Prostate gland (tissue), 2 donors: ENCODE data around the gene TSGA10IP. TPM values are rescaled to one million over a fixed set of nuclear protein-coding genes. Genes with fewer than 3 reads are reported as not detected.

Source experiments
- DNase-seq: peaks from one replicate; pipeline ENCODE4 v3.0.0-alpha.2; 2019; ENCODE audit warnings: low spot score
- H3K27ac ChIP-seq, 2 donors: fragments of 200-600 bp; sonication (generic); 2 replicates each; pipeline ENCODE4 v1.5.1; 2017 to 2019
- H3K27me3 ChIP-seq: fragments of 200-600 bp; sonication (generic); replicated peaks from 2 replicates; pipeline ENCODE4 v1.5.1; 2019; ENCODE audit not compliant: insufficient read depth
- H3K36me3 ChIP-seq, 2 donors: fragments of 200-600 bp; sonication (generic); 1 replicate in 1 of 2; 2 replicates in 1 of 2; pipeline versions ENCODE4 v1.5.1 to v1.8.1; 2017 to 2019
- H3K4me1 ChIP-seq: fragments of 200-600 bp; sonication (generic); replicated peaks from 2 replicates; pipeline ENCODE4 v1.5.1; 2019
- H3K4me3 ChIP-seq, 2 donors: fragments of 200-600 bp; sonication (generic); 2 replicates each; pipeline ENCODE4 v1.5.1; 2017 to 2019
- H3K9me3 ChIP-seq: fragments of 200-600 bp; sonication (generic); 2 replicates; pipeline ENCODE4 v1.5.1; 2017
- CTCF ChIP-seq, 4 experiments: fragments of 200-600 bp in 2 of 4; fragments of 450-650 bp in 2 of 4; sonication (generic) in 2 of 4; IDR thresholded peaks; 1 replicate in 3 of 4; 2 replicates in 1 of 4; pipeline ENCODE4 v1.5.1; 2016 to 2019; ENCODE audit warnings: antibody characterized with exemption in 4 of 4, mild to moderate bottlenecking in 2 of 4, moderate library complexity in 2 of 4
- POLR2A ChIP-seq: fragments of 450-650 bp; IDR thresholded peaks from one replicate; pipeline ENCODE4 v1.6.1; 2016; ENCODE audit warnings: antibody characterized with exemption, mild to moderate bottlenecking
- POLR2AphosphoS5 ChIP-seq: sonication (generic); formaldehyde crosslinking; IDR thresholded peaks from one replicate; pipeline ENCODE4 v1.6.1; 2017; ENCODE audit warnings: antibody characterized with exemption
- WGBS: methylation state at CpG from one replicate; pipeline ENCODE4 v1.1.5; 2018; 5-methylcytosine and 5-hydroxymethylcytosine counted together
- intact Hi-C: fragments of 100-400 bp; cut with DNase I; formaldehyde crosslinking; loops from one replicate; pipeline ENCODE4 v1.14.2; 2022
- total RNA-seq, 2 donors: library from RNA; depleted of rRNA; stranded (reverse); fragments of >200 nt; gene quantifications; one replicate each; pipeline ENCODE4 v1.1.0, GENCODE V29; 2016

TSGA10IP gene
- total RNA-seq, 2 donors from 2014 or later = 0.68 TPM; not detected in 1

GRCh38 chr11:65937766-65938165 lies 7.5 kb upstream of the TSGA10IP start:
- intact Hi-C loops = no loop called here
- H3K36me3 ChIP-seq = no peaks in the 10 kb centered on the region
- H3K9me3 ChIP-seq = no peaks in the 10 kb centered on the region
- no peak for TF ChIP-seq CTCF (IDR thresholded peaks at IDR 0.05)
- no peak for TF ChIP-seq POLR2A
- TF ChIP-seq POLR2AphosphoS5 = no peak
- H3K27me3 ChIP-seq = no peaks in the 10 kb centered on the region
- no peaks in the 10 kb centered on the region for H3K4me1 ChIP-seq
- WGBS = 33% methylated on average over 4 of the region's 4 CpGs
- H3K27ac ChIP-seq = no peak overlapping the region
- H3K4me3 ChIP-seq = no peak overlapping the region
- DNase-seq = no peak

GRCh38 chr11:65941720-65942310 lies 3.5 kb upstream of the TSGA10IP start:
- Histone ChIP-seq H3K4me1 (no peaks in the 10 kb centered on the region), H3K9me3 (no peaks in the 10 kb centered on the region), H3K4me3 (no peak overlapping the region), H3K27ac (no peak overlapping the region), H3K36me3 (no peaks in the 10 kb centered on the region), H3K27me3 (no peaks in the 10 kb centered on the region)
- no peak for DNase-seq
- no peak for TF ChIP-seq CTCF (IDR thresholded peaks at IDR 0.05)
- no peak for TF ChIP-seq POLR2A
- no peak for TF ChIP-seq POLR2AphosphoS5
- intact Hi-C loops = no loop called here
- WGBS = 70% methylated on average over 9 of the region's 9 CpGs

DNA sequence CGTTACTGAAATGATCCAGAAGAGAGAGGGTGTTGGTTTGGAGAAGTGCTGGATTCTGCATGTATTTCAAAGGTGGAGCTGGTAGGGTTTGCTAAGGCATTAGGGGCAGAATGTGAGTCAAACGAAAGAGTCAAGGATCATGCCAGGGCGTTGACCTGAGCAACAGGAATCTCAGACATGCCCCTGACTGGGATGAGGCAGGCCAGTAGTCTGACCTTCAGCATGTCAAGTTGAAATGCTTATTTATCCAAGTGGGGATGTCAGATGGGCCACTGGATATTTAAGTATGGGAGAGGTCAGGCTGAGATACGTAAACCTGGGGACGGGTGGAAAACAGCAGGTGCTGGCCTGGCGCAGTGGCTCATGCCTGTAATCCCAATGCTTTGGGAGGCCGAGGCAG lies 2.7 kb upstream of the TSGA10IP start:
- H3K4me3 ChIP-seq = no peak overlapping the region
- no peaks in the 10 kb centered on the region for H3K4me1 ChIP-seq
- intact Hi-C loops = no loop called here
- 90% methylated on average over 7 of the region's 7 CpGs for WGBS
- H3K9me3 ChIP-seq = no peaks in the 10 kb centered on the region
- no peaks in the 10 kb centered on the region for H3K27me3 ChIP-seq
- DNase-seq = no peak
- no peaks in the 10 kb centered on the region for H3K36me3 ChIP-seq
- TF ChIP-seq CTCF (IDR thresholded peaks at IDR 0.05) = no peak
- H3K27ac ChIP-seq = no peak overlapping the region

DNA sequence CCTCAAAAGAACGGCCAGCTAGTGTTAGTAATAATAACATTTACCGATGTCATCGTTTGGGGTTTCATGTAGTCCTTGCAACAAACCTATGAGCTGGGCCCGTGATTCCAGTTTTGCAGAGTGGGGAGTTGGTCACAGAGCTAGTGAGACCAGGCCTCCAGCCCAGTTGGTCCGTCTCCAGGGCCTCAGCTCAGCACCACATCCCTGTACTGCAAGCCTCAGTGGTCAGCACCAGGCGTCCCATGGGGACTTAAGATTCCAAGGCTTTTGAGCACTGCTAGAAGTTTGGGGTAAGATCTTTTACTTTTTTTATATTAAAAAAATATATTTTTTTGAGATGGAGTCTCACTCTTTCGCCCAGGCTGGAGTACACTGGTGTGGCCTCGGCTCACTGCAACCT lies 1.1 kb upstream of the TSGA10IP start:
- H3K36me3 ChIP-seq = no peaks in the 10 kb centered on the region
- H3K27ac ChIP-seq = no peak overlapping the region
- H3K4me3 ChIP-seq = no peak overlapping the region
- TF ChIP-seq CTCF (IDR thresholded peaks at IDR 0.05) (no peak), POLR2A (no peak), POLR2AphosphoS5 (no peak)
- H3K9me3 ChIP-seq = no peaks in the 10 kb centered on the region
- WGBS = 92% methylated on average over 8 of the region's 8 CpGs
- no peak for DNase-seq
- no peaks in the 10 kb centered on the region for H3K4me1 ChIP-seq
- intact Hi-C loops = no loop called here
- H3K27me3 ChIP-seq = no peaks in the 10 kb centered on the region

- intact Hi-C loops = no loop called here
- no peaks in the 10 kb centered on the region for H3K9me3 ChIP-seq
- 65% methylated on average over 8 of the region's 8 CpGs for WGBS
- no peak overlapping the region for H3K27ac ChIP-seq
- no peaks in the 10 kb centered on the region for H3K4me1 ChIP-seq
- TF ChIP-seq POLR2A = no peak
- DNase-seq = no peak
- H3K27me3 ChIP-seq = no peaks in the 10 kb centered on the region
- no peaks in the 10 kb centered on the region for H3K36me3 ChIP-seq
- H3K4me3 ChIP-seq = no peak overlapping the region
Measured at GRCh38 chr11:65944767-65945166, 513 bp upstream of the TSGA10IP start.
